SH-SY5Y (cell line): ENCODE measurements around the gene SLCO3A1.

Source experiments
- GATA2 ChIP-seq: IDR thresholded peaks from 2 replicates; pipeline ENCODE4 v1.6.1; 2011; ENCODE audit warnings: mild to moderate bottlenecking, low read depth, low read length
- GATA3 ChIP-seq: IDR thresholded peaks from 2 replicates; pipeline ENCODE4 v1.6.1; 2011; ENCODE audit warnings: low read depth, mild to moderate bottlenecking, low read length, moderate library complexity

DNA sequence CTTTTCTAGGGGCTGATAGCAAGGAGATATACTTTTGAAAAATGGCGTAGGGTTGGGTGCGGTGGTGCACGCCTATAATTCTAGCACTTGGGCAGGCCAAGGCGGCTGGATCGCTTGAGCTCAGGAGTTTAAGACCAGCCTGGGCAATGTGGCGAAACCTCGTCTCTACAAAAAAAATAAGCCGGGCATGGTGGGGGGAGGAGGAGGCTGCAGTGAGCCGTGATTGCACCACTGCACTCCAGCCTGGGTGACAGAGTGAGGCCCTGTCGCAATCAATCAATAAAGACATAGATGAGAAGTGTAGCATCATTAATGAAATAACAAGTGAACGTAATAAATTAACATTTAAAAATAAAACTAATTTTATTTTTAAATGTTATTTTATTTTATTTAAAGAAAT, 134.6 kb downstream of the SLCO3A1 start:
- TF ChIP-seq GATA3 (no peak), GATA2 (no peak)
